22Rv1 (cell line): ENCODE measurements around the gene NBR1.
"Not testable (repeated sequence)": the region's sequence is repeated elsewhere in the genome, so short reads cannot be mapped to it uniquely, and the experiment has no call there.

Experiments
- H3K27ac ChIP-seq: fragments of 450-650 bp; 2 replicates; pipeline ENCODE4 v1.5.1; 2017
- ZFX ChIP-seq: fragments of 450-650 bp; IDR thresholded peaks from 2 replicates; pipeline ENCODE4 v1.6.1; 2017; ENCODE audit warnings: antibody characterized with exemption, borderline replicate concordance
- TF ChIP-seq, protein P1 (sequence below): fragments of 450-650 bp; IDR thresholded peaks from 2 replicates; pipeline ENCODE4 v1.5.1; 2017; ENCODE audit warnings: mild to moderate bottlenecking

The NBR1 gene

GRCh38 chr17:43175213-43176118 lies 4.5 kb downstream of the NBR1 start:
- no peak overlapping the region; the same call in 1 of the 2 replicates for H3K27ac ChIP-seq

DNA sequence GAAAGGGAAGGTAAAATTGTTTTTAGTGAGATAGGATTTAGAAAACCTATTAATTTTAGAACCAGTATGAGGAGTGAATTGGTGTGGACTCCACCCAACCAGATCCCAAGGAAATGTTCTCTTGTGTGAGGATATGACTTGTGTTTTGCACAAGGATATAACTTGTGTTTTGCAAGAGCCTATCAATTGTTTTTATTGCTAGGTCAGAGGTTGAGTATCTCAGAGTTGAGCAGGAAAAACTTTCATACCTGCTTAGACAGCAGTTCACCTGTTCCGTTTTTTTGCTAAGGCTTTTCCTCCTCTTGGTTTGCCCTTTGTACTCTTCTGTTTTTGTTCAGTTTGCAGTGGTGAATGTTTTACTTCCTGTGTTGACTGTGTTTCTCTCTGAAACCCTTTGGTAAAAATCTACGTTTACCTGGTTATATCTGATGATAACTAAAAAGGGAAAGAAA lies 5.1 kb downstream of the NBR1 start:
- TF ChIP-seq, protein P1, sequence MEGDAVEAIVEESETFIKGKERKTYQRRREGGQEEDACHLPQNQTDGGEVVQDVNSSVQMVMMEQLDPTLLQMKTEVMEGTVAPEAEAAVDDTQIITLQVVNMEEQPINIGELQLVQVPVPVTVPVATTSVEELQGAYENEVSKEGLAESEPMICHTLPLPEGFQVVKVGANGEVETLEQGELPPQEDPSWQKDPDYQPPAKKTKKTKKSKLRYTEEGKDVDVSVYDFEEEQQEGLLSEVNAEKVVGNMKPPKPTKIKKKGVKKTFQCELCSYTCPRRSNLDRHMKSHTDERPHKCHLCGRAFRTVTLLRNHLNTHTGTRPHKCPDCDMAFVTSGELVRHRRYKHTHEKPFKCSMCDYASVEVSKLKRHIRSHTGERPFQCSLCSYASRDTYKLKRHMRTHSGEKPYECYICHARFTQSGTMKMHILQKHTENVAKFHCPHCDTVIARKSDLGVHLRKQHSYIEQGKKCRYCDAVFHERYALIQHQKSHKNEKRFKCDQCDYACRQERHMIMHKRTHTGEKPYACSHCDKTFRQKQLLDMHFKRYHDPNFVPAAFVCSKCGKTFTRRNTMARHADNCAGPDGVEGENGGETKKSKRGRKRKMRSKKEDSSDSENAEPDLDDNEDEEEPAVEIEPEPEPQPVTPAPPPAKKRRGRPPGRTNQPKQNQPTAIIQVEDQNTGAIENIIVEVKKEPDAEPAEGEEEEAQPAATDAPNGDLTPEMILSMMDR = no peak
- TF ChIP-seq ZFX = no peak
- no peak overlapping the region; the same call in 1 of the 2 replicates for H3K27ac ChIP-seq

More at GRCh38 chr17:43175213-43176118, 4.5 kb downstream of the NBR1 start:
- TF ChIP-seq ZFX = no peak
- TF ChIP-seq, protein P1 = no peak

- no peak overlapping the region for H3K27ac ChIP-seq
- no peak for TF ChIP-seq ZFX
- TF ChIP-seq, protein P1 = no peak
Observed at GRCh38 chr17:43183921-43184320, 12.9 kb downstream of the NBR1 start.

DNA sequence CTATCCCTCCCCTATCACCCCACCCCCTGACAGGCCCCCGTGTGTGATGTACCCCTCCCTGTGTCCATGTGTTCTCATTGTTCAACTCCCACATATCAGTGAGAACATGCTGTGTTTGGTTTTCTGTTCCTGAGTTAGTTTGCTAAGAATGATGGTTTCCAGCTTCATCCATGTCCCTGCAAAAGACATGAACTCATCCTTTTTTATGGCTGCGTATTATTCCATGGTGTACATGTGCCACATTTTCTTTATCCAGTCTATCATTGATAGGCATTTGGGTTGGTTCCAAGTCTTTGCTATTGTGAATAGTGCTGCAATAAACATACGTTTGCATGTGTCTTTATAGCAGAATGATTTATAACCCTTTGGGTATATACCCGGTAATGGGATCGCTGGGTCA lies 15.6 kb downstream of the NBR1 start:
- not testable (repeated sequence) for H3K27ac ChIP-seq

GRCh38 chr17:43193251-43193650 lies 22.2 kb downstream of the NBR1 start:
- H3K27ac ChIP-seq = no peak overlapping the region
- no peak for TF ChIP-seq ZFX
- TF ChIP-seq, protein P1 = no peak

DNA sequence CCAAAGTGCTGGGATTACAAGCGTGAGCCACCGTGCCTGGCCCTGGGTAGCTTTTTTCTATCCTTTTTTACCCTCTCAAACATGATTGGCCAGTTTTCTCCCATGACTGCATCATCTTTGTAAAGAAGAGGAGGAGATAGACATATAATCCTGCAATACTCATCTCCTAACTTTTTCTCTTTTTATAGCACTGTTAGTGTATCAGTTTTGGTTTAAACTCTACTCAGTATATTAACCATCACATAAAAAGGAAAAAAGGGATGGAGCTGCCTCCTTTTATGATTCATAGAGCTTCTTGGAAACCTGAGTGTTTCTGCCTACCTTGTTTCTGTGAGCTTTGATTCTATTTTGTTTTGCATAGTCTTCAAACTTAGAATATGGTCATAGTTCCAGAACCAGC lies 28.6 kb downstream of the NBR1 start:
- H3K27ac ChIP-seq = no peak overlapping the region
- TF ChIP-seq, protein P1 = no peak
- no peak for TF ChIP-seq ZFX

- no peak for TF ChIP-seq ZFX
- TF ChIP-seq, protein P1 = no peak
- no peak overlapping the region for H3K27ac ChIP-seq
Observed at GRCh38 chr17:43200127-43200526, 29.1 kb downstream of the NBR1 start.

- not testable (repeated sequence) for H3K27ac ChIP-seq
Observed at GRCh38 chr17:43203013-43203412, 32.0 kb downstream of the NBR1 start.
